Liver (tissue), 3 donors: ENCODE measurements around the gene PARP3.

Experiments used
- ATF3 ChIP-seq: IDR thresholded peaks from 2 replicates; pipeline ENCODE4 v1.6.1; 2016; ENCODE audit warnings: antibody characterized with exemption
- CTCF ChIP-seq: fragments of 150-350 bp; IDR thresholded peaks from 2 replicates; pipeline ENCODE4 v1.5.1; 2017; ENCODE audit warnings: improper control_type of control experiment, low read depth, low read length; ENCODE audit not compliant: missing input control
- EGR1 ChIP-seq, 2 donors: IDR thresholded peaks; 2 replicates each; pipeline ENCODE4 v1.6.1; 2016 to 2018; ENCODE audit warnings: antibody characterized with exemption in 2 of 2, low read depth in 2 of 2
- FOXA1 ChIP-seq: IDR thresholded peaks from 2 replicates; pipeline ENCODE4 v1.6.1; 2016; ENCODE audit warnings: antibody characterized with exemption
- GABPA ChIP-seq, 2 donors: IDR thresholded peaks in 1 of 2; conservative IDR thresholded peaks in 1 of 2; 2 replicates each; pipeline ENCODE4 v1.6.1; 2016; ENCODE audit warnings: antibody characterized with exemption in 2 of 2, mild to moderate bottlenecking in 1 of 2, moderate library complexity in 1 of 2
- JUND ChIP-seq, 2 donors: IDR thresholded peaks; 2 replicates each; pipeline ENCODE4 v1.6.1; 2016; ENCODE audit warnings: antibody characterized with exemption in 2 of 2
- MAX ChIP-seq: IDR thresholded peaks from 2 replicates; pipeline ENCODE4 v1.6.1; 2016; ENCODE audit warnings: antibody characterized with exemption
- RAD21 ChIP-seq, 2 donors: IDR thresholded peaks; 2 replicates each; pipeline ENCODE4 v1.6.1; 2016; ENCODE audit warnings: antibody characterized with exemption in 2 of 2, mild to moderate bottlenecking in 2 of 2
- REST ChIP-seq: IDR thresholded peaks from 2 replicates; pipeline ENCODE4 v1.6.1; 2016; ENCODE audit warnings: antibody characterized with exemption, mild to moderate bottlenecking
- RXRA ChIP-seq, 2 donors: IDR thresholded peaks; 2 replicates each; pipeline ENCODE4 v1.6.1; 2017 to 2018; ENCODE audit warnings: antibody characterized with exemption in 2 of 2, mild to moderate bottlenecking in 1 of 2
- SP1 ChIP-seq: IDR thresholded peaks from 2 replicates; pipeline ENCODE4 v1.6.1; 2018; ENCODE audit warnings: antibody characterized with exemption, mild to moderate bottlenecking
- YY1 ChIP-seq: IDR thresholded peaks from 2 replicates; pipeline ENCODE4 v1.6.1; 2016; ENCODE audit warnings: antibody characterized with exemption, mild to moderate bottlenecking
- ZBTB33 ChIP-seq: IDR thresholded peaks from 2 replicates; pipeline ENCODE4 v1.6.1; 2016; ENCODE audit warnings: antibody characterized with exemption
- donor health status: healthy.
- donor health status: healthy.

- TF ChIP-seq CTCF, result no peak
- TF ChIP-seq ZBTB33, result no peak
- no peak for TF ChIP-seq SP1
- TF ChIP-seq FOXA1, result no peak
- no peak for TF ChIP-seq ATF3
- no peak for TF ChIP-seq RXRA (IDR thresholded peaks at IDR 0.05)
- no peak for TF ChIP-seq JUND (IDR thresholded peaks at IDR 0.05)
- no peak for TF ChIP-seq REST
- TF ChIP-seq GABPA (IDR thresholded peaks at IDR 0.05 in 1 of 2, conservative IDR thresholded peaks at IDR 0.05 in 1 of 2), result no peak
- no peak for TF ChIP-seq EGR1 (IDR thresholded peaks at IDR 0.05; ENCODE audit: low read depth in 2 of 2)
- no peak for TF ChIP-seq RAD21 (IDR thresholded peaks at IDR 0.05)
- no peak for TF ChIP-seq YY1
- TF ChIP-seq MAX, result no peak
These were observed 9.4 kb upstream of the PARP3 start for GRCh38 chr3:51932471-51933370.
